Natural killer cell treated with Interleukin-12 subunit alpha and Interleukin-12 subunit beta and Interleukin-15 and Interleukin-18, amount 100 ng/mL, for 72 hours (primary cell): ENCODE measurements around the gene WIPF2. TPM values are rescaled to one million over a fixed set of nuclear protein-coding genes. Genes with fewer than 3 reads are reported as not detected.
A peak's percentile ranks its signal among the peaks of the same experiment; 100 is the strongest.

ENCODE experiments used
- ATAC-seq, 2 donors: fragments of 150-1000 bp; cut with Tn5 transposase in 1 of 2; sonication (Bioruptor Pico), chemical (Tn5 transposase) in 1 of 2; 2 replicates each; pipeline ENCODE4 v1.10.0; 2021
- DNase-seq: peaks from one replicate; pipeline ENCODE4 v3.0.0; 2022; ENCODE audit warnings: low spot score
- H3K27ac Mint-ChIP-seq, 2 donors: 1 replicate in 1 of 2; 2 replicates in 1 of 2; pipeline ENCODE4 v1.8.0; 2022; ENCODE audit warnings: mixed read lengths in 2 of 2, mild to moderate bottlenecking in 1 of 2, moderate library complexity in 1 of 2
- H3K27me3 Mint-ChIP-seq, 2 donors: 1 replicate in 1 of 2; 2 replicates in 1 of 2; pipeline ENCODE4 v1.8.0; 2022; ENCODE audit warnings: mixed read lengths in 2 of 2
- H3K36me3 Mint-ChIP-seq: one replicate; pipeline ENCODE4 v1.8.0; 2022; ENCODE audit warnings: mixed read lengths
- H3K4me1 Mint-ChIP-seq, 2 donors: 1 replicate in 1 of 2; 2 replicates in 1 of 2; pipeline ENCODE4 v1.8.0; 2022; ENCODE audit warnings: low read depth in 2 of 2, mixed read lengths in 2 of 2, mild to moderate bottlenecking in 1 of 2
- H3K4me3 Mint-ChIP-seq: one replicate; pipeline ENCODE4 v1.8.0; 2022; ENCODE audit warnings: mixed read lengths
- H3K9me3 Mint-ChIP-seq: 2 replicates; pipeline ENCODE4 v1.8.0; 2022; ENCODE audit warnings: mixed read lengths
- total RNA-seq, 2 donors: library from RNA; stranded (reverse); gene quantifications; one replicate each; pipeline ENCODE4 v1.2.3, GENCODE V29; 2022

WIPF2 gene
- total RNA-seq, 2 donors from 2014 or later, result 32.4 to 34.6 TPM

DNA sequence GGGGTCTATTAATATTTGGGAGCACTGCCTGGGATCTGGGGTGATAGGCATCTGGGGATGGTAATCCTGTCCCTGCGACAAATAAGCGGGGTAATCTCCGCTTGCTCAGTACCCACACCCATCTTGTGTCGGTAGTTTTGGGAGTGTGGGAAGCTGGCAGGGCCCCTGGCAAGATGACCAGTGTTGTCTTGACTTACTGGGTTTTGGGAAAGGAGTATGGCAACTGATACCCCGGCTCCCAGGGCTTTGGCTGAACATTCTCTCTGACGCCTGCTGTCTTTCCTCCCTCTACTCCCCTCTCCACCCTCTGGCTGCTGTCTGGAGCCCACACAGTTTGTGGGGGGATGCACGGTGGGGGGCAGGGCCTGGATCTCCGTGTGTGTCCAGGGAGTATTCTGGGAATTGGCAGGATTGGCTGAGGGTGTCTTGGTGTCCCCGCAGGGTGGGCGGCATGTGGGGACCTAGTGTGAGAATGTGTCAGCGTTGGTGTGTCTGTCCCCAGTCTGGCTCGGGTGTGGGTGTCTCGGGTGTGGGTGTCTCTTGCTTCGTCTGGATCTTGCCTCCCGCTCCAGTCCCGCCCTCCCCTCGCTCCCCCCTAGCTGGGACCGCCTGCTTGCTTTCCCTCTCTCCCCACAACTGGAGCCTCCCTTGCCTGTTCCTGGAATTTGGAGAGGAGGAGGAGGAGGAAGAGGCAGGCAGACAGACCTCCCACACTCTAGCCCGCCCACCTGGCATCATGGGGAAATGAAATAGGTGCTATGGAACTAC, 101.8 kb downstream of the WIPF2 start:
- no peaks in the 10 kb centered on the region for H3K36me3 Mint-ChIP-seq
- DNase-seq (no peak), ATAC-seq (no peak)
- no peaks in the 10 kb centered on the region for H3K9me3 Mint-ChIP-seq
- peak overlapping the region; percentile 93 for H3K4me3 Mint-ChIP-seq
- H3K27me3 Mint-ChIP-seq, result no peaks in the 10 kb centered on the region
- H3K27ac Mint-ChIP-seq, result peak overlapping the region; percentile 98 to 99
- peaks cover 82 to 90% of the 10 kb centered on the region in 2 donors for H3K4me1 Mint-ChIP-seq

DNA sequence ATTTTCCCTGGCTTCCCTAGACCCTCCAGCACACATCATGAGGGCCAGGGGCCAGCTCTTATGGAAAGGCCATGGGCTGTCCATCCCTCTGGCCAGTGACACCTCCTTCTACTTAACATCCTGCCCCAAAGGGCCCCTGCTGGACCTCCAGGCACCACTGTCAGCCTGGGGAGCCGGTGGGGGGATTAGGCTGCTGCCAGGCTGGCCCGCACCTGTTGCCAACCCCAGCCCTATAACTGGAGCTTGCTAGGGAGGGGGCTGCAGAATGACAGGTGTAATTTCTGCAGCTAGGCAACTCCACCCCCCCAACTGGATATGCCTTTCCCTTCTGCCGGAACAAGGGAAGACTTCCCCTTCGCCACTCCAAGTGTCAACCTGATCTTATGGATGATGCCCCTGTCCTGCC, 102.4 kb downstream of the WIPF2 start:
- H3K9me3 Mint-ChIP-seq, result no peaks in the 10 kb centered on the region
- peak overlapping the region; percentile 98 to 99 for H3K27ac Mint-ChIP-seq
- H3K4me3 Mint-ChIP-seq, result peak overlapping the region; percentile 93
- ATAC-seq, result no peak
- no peak for DNase-seq
- H3K27me3 Mint-ChIP-seq, result no peaks in the 10 kb centered on the region
- peaks cover 82 to 90% of the 10 kb centered on the region in 2 donors for H3K4me1 Mint-ChIP-seq
- H3K36me3 Mint-ChIP-seq, result no peaks in the 10 kb centered on the region

DNA sequence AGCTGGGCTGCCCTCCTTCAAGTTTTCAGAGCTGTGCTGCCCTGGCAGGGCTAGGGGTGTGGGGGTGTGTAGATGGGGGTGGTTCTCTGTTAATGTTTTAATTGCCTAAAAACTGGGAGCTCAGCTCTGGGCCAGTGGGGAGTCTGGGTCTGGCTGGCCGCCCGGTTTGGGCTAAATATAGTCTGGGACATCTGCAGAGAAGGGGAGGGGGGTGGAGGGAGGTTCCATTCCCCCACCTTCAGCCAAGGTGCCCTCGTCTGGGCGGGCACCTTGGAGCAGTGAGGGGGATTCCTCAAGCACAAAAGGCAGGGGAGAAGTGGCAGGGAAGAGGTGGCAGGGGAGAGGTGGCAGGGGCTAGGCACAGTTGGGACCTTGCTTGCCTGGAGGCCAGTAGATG, 102.9 kb downstream of the WIPF2 start:
- DNase-seq, result no peak
- H3K9me3 Mint-ChIP-seq, result no peaks in the 10 kb centered on the region
- H3K4me1 Mint-ChIP-seq, result peaks cover 84 to 93% of the 10 kb centered on the region in 2 donors
- H3K36me3 Mint-ChIP-seq, result no peaks in the 10 kb centered on the region
- ATAC-seq, result no peak
- H3K27ac Mint-ChIP-seq, result peak overlapping the region; percentile 98 to 99
- peak overlapping the region; percentile 93 for H3K4me3 Mint-ChIP-seq
- no peaks in the 10 kb centered on the region for H3K27me3 Mint-ChIP-seq

DNA sequence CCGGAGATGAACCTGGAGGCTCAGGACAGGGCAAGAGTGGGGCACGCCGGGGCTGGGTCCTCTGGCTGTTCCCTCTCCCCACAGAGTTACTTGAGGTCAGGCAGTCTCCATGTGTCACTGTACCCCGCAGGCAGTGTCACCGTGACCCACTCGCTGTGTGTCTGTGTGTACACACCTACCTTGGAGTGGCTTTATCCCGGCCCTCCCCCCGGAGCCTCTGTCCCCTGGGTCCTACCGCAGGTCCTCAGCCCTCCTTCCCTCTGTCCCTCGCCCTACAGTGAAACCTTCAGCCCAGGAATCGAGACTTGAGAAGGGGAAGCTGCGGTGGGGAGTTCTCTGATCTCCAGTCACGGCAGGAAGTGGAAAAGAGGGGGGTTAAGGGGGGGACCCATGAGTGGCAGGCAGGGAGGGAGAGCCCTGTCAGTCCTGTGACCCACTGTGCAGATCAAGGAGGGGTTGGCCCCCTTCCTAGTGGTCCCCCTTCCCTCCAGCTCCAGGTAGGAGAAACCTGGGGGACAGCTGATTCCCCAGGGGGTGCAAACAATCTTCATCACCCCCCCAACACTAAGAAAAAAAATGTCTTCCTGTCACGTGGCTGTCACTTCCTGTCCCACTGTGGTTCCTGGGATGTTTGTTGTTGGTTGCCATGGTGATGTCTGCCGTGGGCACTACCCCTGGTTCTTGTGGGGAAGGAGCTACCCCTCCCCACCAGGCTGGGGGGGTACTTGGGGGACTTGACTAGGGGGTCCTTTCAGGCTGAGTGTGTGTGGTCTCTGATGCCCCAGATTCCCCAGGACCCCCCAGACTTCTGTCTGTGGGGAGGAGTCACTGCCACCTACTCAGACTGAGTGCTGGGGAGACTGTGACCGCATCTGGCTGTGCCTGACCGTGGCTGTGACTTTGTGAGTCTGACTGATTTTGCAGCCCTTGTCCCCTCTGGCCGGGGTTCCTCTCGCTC, 103.5 kb downstream of the WIPF2 start:
- DNase-seq (peak; percentile 90), ATAC-seq (peak; percentile 69 to 76)
- Mint-ChIP-seq H3K9me3 (no peaks in the 10 kb centered on the region), H3K36me3 (no peaks in the 10 kb centered on the region), H3K4me1 (peaks cover 82 to 94% of the 10 kb centered on the region in 2 donors), H3K4me3 (peak overlapping the region; percentile 93), H3K27me3 (no peaks in the 10 kb centered on the region), H3K27ac (peak overlapping the region; percentile 98 to 99)

DNA sequence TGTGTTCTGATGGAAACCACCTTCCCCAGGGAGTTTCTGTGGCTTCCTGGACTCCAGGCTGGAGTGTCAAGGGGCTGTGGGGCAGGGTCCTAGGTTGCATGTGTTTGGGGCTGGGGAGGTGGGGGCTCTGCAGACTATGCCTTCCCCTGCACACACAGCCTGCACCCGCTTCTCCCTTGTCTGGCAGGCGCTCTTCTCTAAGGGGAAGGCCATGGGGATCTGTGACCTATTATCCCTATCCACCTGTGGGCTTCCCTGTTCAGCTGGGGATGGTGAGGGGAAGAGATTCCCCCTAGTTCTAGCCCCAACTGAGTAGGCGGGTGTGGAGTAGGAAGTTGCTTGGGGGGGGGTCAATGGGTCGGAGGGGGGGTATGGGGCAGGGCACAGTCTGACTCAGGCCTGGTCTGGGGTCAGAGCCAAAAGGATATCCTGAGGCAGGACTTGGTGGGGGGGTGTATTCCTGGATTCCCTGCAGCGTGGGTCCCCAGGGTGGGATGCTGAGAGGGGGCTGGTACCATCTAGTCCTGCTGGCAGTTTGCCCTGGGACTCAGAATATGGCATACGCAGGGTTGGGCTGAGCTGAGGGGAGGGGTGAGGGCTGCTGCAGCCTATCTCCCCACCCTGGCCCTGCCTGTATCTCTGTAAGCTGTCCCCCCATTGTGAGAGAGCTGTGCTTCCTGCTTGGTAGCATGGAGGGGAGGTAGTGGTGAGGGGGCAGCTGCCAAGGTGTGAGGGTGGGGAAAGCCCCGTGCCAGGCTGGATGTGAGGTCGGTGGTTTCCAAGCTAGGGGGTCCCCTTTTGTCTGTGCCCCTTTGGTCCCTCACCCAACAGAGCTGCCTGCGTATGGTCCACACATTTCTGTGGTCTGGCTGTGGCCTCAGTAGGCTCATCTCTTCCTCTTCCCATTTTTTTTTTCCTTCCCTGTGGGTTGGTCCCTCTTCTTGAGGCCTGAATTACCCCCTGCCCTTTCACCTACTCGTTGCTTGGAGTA, 104.6 kb downstream of the WIPF2 start:
- ATAC-seq, result peak; percentile 28 to 40

DNA sequence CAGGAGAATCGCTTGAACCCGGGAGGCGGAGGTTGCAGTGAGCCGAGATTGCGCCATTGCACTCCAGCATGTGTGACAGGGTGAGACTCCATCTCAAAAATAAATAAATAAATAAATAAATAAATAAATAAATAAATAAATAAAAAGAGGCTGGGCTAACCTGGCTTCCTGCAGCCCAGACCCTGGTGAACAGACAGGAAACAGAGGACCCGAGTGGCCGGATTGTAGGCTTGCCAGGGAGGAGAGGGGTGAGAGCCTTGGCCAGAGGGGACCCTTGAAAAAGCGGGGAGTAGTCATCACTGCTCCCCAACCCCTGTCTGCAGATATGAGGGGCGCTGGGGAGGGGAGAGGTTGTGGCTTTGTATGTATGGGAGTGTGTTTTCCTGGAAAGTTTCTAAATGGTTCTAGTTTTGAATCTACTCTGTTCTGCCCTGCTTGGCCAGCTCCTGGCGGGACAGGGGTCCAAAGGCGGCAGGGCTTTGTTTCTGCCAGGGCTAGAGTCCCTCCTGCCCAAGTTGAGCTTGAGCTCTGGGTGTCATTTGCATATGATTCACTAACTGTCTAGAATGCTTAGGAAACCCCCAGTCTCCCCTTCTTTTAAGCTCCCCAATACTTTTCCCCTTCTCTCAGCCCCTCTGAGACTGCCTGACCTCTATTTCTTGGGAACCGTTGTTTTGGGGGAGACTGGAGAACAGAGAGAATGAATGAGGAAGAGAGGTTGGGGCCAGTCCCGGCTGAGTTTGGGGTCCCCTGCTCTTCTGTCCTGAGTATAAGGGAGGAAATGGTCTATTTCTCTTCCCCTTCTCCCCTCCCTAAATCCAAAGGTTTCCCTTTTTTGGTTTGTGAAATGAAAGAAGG, 106.3 kb downstream of the WIPF2 start:
- DNase-seq, result no peak
- Mint-ChIP-seq H3K4me1 (peaks cover 74 to 91% of the 10 kb centered on the region in 2 donors), H3K27ac (peak overlapping the region; percentile 98 to 99), H3K36me3 (no peaks in the 10 kb centered on the region), H3K27me3 (no peaks in the 10 kb centered on the region), H3K9me3 (no peaks in the 10 kb centered on the region), H3K4me3 (peak overlapping the region; percentile 93)
- no peak for ATAC-seq

More for the DNA sequence above, 104.6 kb downstream of the WIPF2 start:
- peaks cover 82 to 94% of the 10 kb centered on the region in 2 donors for H3K4me1 Mint-ChIP-seq
- no peaks in the 10 kb centered on the region for H3K27me3 Mint-ChIP-seq
- H3K27ac Mint-ChIP-seq, result peak overlapping the region; percentile 98 to 99
- H3K36me3 Mint-ChIP-seq, result no peaks in the 10 kb centered on the region
- peak overlapping the region; percentile 93 for H3K4me3 Mint-ChIP-seq
- peak; percentile 82 for DNase-seq
- no peaks in the 10 kb centered on the region for H3K9me3 Mint-ChIP-seq

DNA sequence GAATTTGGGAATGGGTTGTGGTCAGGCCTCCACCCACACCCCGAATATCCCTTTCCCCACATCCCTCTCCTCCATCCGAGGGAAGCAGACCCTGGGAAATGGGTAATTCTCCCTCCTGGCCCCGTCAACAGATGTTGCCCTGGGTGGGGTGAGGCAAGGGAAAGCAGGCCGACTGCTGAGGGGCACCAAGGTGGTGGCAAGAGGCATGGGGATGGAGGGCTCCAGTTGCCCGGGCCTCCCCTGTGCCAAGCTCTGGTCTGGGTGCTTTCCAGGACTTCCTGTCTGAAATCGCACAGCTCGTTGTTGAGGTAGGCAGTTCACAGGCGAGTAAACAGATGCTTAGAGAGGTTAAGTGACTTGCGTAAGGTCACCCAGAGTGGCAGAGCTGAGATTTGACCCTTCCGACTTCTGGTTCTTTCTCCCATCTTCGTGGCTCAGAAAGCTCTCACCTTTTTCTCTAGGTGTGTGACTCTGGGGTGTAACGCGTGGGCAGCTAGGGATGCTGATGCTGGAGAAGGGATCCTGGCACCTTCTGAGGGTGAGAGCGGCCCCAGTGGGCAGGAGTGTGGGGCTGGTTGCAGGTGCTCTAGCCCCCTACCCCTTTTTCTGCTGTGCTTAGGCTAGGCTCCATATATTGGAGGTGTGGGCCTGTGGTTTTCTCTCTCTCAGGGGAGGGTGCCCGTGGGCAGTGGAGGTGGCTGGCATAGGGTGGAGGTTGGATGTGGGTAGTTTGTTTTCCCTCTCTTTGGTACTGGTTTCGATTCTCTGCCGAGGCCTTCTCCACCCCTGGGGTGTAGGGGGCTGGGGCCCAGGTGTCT, 107.1 kb downstream of the WIPF2 start:
- Mint-ChIP-seq H3K4me3 (peak overlapping the region; percentile 93), H3K27me3 (no peaks in the 10 kb centered on the region), H3K36me3 (no peaks in the 10 kb centered on the region), H3K27ac (peak overlapping the region; percentile 98 to 99), H3K4me1 (peaks cover 73 to 88% of the 10 kb centered on the region in 2 donors), H3K9me3 (no peaks in the 10 kb centered on the region)
- DNase-seq (peak; percentile 75), ATAC-seq (peak; percentile 36 to 50)

DNA sequence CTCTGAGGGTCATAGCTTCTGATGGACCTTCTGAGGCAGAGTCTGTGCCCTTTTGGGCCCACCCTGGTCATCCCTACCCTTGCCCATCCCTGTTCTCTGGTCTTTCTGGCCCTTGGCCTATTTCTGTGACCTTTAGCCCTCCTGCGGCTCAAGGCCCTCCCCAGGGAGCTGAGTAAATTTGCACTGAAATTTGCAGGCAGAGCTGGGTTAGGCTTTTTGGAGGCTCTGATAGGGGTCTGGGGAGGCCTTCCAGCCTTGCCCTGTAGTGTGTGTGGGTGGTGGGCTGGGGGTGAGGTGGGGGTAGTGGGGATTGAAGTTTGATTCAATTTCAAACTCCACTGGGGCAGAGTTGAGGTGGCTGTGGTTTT, 107.7 kb downstream of the WIPF2 start:
- H3K27me3 Mint-ChIP-seq, result no peaks in the 10 kb centered on the region
- H3K4me1 Mint-ChIP-seq, result peaks cover 75 to 87% of the 10 kb centered on the region in 2 donors
- ATAC-seq (no peak), DNase-seq (no peak)
- no peaks in the 10 kb centered on the region for H3K9me3 Mint-ChIP-seq
- peak overlapping the region; percentile 93 for H3K4me3 Mint-ChIP-seq
- peak overlapping the region; percentile 98 to 99 for H3K27ac Mint-ChIP-seq
- no peaks in the 10 kb centered on the region for H3K36me3 Mint-ChIP-seq

DNA sequence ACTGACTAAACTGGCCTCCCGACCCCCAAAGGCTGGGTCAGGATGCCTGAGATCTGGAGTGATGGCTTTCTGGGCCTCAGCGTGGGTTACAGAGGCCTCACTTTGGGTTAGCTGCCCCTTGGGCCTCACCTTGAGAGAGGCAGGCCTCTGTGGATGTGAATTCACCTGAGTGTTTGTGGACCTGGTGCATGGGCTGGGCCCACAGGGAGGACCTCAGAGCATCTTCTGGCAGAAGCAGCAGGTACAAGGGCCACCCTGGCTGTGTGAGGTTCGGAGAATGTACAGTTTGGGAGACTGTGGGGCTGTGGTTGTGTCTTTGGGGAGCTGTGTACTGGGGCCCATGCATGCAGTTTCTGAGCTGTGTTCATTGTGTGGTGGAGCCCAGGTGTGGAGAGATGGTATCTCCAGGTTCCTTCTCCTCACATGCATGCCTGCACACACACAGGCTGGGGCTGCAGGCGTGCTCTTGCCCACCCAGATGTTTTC, 108.2 kb downstream of the WIPF2 start:
- Mint-ChIP-seq H3K9me3 (no peaks in the 10 kb centered on the region), H3K36me3 (no peaks in the 10 kb centered on the region), H3K27me3 (no peaks in the 10 kb centered on the region), H3K27ac (peak overlapping the region; percentile 98 to 99), H3K4me1 (peaks cover 70 to 82% of the 10 kb centered on the region in 2 donors), H3K4me3 (peak overlapping the region; percentile 18)
- DNase-seq, result no peak
- ATAC-seq, result no peak

DNA sequence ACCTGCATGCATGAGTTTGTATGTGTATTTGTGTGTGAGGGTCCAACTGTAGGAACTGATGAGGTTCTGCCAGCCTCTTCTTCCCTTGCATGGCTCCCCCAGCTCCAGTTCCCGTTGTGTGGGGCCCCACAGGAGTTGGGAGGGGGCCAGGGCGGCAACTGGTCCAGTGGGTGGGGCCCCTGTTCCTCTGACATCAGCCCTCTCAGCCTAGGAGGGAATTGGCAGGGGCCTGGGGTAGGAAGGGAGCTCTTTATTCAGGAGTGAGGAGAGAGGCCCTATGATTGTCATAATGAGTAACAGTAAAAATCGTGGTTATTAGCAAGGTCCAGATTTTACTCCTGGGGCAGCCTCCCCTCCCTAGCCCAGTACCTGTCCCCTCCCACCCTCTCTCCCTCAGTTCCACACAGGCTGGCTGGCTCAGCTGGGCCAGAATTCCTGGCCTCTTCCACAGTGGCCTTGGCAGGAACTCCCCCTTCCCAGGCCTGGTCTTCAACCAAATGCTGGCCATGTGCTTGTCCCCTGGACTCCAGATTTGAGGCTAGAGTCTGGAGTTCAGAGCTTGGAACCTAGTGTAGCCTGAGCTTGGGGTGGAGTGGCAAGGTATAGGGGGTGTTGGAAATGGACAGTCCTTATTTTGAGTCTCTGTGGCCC, 108.8 kb downstream of the WIPF2 start:
- DNase-seq (no peak), ATAC-seq (no peak)
- Mint-ChIP-seq H3K4me1 (peaks cover 69 to 76% of the 10 kb centered on the region in 2 donors), H3K27me3 (no peaks in the 10 kb centered on the region), H3K36me3 (no peaks in the 10 kb centered on the region), H3K4me3 (peak overlapping the region; percentile 18), H3K27ac (peak overlapping the region; percentile 98 to 99), H3K9me3 (no peaks in the 10 kb centered on the region)

DNA sequence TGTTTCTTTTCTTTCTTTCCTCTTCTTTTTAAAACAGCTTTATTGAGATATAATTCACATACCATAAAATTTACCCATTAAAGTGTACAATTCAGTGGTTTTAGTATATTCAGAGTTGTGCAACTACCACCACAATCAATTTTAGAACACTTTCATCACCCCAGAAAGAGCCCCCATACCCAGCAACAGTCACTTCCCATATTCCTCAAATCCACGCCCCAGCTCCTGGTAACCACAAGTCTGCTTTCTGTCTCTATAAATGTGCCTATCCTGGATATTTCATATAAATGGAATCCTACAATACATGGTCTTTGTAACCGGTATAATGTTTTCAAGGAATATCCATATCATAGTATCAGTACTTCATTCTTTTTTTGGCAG, 109.3 kb downstream of the WIPF2 start:
- peak overlapping the region; percentile 8 for H3K4me3 Mint-ChIP-seq
- no peak for DNase-seq
- no peaks in the 10 kb centered on the region for H3K36me3 Mint-ChIP-seq
- no peaks in the 10 kb centered on the region for H3K27me3 Mint-ChIP-seq
- H3K9me3 Mint-ChIP-seq, result no peaks in the 10 kb centered on the region
- H3K27ac Mint-ChIP-seq, result peak overlapping the region; percentile 98 to 99
- ATAC-seq, result no peak
- H3K4me1 Mint-ChIP-seq, result peaks cover 63 to 71% of the 10 kb centered on the region in 2 donors
